Measurements from ENCODE around the gene MNT.

Gene MNT

DNA sequence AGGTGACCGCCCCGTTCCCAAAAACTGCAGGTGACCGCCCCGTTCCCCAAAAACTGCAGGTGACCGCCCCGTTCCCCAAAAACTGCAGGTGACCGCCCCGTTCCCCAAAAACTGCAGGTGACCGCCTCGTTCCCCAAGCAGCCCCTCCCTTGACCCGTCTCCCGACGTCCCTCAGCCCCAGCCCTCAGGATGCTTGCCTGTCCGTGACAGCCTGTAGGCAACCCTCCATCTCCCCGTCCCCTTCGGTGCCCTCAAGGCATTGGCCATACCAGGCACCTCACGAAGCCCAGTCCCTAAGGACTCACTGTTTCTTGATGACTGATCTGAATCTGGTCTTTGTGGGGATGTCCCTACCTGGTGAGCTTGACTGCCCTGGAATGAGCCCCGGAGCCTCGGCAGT is 38.4 kb downstream of the MNT start:
- no peak for DNase-seq

DNA sequence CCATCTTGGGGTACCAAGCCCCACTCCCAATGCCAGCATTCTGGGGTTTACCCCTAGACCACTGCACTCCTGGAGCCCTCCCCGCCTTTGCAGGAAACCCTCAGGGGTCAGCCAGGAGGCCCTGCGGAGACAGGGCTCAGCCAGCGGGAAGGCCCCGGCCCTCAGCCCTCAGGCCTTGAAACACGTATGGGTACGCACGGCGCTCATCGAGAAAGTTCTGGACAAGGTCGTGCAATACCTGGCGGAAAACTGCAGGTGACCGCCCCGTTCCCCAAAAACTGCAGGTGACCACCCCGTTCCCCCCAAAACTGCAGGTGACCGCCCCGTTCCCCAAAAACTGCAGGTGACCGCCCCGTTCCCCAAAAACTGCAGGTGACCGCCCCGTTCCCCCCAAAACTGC is 38.8 kb downstream of the MNT start:
- no peak for DNase-seq

DNA sequence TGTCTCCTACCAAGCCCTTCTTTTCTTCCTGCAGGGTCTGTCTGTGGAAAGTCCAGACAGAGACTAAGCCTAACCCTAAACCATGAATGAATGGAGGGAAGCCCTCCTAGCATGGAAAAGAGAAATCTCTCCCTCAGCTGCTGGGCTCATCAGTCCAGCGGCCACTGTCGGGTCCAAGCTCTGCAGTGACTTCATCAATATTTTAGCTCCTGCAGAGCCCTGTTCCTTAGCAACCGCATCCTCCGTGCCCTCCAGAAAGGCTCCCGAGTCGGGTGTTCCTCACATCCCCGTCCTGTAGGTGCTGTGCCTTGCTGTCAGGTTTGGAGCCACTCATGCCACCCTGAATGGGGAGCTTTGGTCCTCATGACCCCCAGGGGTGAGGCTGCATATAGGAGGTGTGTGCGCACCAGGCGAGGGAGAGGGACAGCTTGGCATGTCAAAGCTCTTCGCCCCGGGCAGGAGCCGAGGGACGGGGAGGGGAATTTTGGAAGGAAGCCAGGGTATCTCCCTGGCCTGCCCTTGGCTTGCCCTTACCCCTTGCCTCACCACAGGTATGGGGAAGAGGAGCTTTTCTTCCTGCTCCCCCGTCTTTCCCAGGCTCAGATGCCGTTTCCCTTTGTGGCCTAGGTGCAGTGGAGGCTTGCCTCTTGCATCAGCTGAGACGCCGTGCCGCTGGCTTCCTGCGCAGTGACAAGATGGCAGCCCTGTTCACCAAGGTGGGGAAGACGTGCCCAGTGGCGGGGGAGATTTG is 39.7 kb downstream of the MNT start:
- no peak for DNase-seq

DNA sequence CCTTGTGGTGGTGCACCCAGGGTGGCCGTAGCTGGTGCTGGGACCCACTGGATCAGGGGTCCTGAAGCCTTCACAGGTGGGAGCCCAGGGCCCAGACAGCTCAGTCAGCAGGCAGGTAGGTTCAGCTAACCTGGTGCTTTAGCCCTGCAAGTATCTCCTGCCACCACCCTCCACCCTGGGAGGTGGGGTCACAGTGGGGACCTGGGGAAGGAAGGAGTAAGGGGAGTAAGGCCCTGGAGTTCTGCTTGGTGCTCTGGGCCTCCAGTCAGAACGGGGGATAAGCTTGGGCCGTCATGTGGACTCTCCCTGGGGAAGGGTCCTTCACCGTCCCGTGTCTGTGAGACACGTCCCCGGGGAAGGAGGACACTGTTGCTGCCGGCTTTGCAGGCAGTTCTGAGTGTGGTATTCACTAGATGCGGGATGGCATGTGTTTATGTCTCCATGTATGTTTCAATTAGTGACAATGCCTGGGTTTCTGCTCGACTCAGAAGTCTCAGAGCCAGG is 42.9 kb downstream of the MNT start:
- DNase-seq = no peak

DNA sequence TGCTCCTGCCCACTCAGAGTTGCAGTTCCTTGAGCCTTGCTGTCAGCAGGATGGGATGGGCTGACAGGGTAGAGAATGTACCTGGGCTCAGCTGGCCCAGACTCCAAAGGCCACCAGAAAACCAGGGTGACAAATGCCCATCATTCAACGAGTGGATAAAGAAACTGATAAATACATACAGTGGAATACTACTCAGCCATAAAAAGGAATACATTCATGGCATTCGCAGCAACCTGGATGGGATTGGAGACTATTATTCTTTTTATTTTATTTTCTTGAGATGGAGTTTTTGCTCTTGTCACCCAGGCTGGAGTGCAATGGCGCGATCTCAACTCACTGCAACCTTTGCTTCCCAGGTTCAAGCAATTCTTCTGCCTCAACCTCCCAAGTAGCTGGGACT is 43.6 kb downstream of the MNT start:
- DNase-seq = no peak

DNA sequence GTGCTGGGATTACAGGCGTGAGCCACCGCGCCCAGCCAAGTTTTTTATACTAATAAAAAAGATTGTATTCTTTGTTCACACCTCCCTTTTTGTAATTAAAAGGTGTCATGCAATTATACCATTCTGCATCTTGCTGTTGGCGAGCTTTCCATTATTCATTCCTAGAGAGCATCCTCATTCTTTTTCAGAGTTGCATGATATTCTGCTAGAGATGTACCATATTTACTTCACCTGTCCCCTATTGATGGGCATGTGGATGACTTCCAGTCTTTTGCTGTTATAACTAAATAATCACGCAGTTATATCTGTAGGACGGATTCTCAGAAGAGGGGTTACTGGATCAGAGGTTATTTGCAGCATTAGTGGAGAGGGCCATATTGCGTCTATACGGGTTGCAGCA is 46.5 kb downstream of the MNT start:
- DNase-seq = no peak

DNA sequence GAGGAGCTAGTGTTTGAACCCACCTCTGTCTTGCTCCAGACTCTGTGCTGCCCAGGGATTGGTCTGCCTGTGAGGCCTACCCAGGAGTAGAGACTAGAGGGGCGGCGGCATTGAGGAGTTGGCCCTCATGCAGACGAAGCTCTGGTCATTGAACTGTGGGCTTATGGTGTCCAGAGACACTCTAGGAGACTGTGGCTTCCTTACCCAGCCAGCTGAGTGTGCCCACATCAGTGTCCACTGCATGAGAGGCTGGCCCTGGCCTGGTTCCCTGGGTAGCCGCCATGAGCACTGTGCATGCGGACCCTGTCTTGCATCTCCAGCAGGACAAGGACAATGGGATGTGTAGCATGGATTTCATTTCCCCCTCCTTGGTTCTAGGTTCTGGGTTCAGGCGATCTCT is 49.6 kb downstream of the MNT start:
- DNase-seq = no peak

DNA sequence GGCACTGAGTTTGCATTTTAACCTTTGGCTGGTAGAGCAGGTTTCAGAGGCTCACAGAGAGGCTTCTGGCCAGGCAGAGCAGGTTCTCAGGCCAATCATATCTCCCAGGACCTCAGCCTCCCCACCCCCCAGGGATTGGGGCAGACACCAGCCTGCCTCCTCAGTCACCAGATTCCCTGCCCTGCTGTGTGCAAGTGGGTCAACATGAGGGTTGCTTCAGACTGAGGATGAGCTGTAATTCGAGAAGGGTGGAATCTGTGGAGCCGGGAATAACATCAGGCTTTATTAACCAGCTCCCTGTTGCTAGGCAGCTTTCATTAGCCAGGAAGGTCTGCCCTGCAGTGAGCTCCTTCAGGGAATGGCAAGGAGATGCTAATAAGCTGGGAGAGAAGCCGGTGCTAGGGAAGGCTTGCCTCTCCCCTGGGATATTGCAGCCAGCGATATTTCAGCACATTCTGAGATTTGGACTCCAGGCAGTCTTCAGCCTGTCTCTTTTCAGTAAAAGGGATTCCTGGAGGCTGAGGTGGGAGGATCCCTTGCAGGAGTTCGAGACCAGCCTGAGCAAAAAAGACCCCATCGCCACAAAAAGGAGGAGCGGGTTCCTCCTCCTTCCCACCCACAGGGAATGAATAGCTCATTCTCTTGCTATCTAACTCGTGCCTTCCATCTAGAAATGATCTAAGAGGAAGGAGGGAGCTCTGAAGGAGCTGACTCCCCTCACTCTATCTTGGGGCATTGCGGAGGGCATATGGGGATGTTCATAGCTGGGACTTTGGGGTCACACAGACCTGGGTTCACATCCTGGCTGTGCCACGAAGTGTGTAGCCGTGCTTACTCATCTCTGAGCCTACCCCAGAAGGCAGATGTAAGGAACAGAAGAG is 52.8 kb downstream of the MNT start:
- no peak for DNase-seq

DNA sequence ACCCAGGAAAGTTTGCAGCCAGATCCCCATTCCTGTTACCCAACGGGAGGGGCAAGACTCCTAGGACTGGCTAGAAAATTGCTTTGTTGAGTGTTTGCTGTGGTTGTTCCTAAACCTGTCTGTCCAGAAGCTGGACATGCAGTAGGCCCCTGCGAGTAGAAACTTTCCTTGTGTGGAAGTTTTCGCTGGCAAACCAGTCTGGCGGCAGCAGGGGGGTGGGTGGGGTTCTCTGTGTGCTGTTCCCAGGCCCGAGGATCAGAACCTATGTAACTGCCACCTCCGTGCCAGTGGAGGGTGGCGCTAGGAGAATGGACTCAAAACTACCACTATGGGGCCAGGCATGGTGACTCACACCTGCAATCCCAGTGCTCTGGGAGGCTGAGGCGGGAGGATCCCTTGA is 54.4 kb downstream of the MNT start:
- no peak for DNase-seq

DNA sequence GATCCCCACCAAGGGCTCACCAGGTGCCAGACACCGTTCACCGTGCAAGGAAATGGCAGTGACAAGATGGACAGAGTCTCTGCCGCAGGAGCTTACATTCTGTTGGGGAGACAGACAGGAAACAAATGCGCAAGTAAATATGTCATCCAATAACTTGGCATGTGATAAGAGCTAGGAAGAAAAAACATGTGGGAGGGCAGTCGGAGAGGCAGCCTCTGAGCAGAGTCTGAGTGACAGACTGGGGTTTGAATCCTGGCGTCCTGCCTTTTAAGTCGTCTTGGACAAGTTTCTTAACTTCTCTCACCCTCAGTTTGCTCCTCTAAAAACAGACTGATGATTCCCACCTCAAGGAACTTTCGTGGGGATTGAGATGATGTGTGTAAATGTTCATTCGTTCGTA is 56.3 kb downstream of the MNT start:
- DNase-seq = no peak

DNA sequence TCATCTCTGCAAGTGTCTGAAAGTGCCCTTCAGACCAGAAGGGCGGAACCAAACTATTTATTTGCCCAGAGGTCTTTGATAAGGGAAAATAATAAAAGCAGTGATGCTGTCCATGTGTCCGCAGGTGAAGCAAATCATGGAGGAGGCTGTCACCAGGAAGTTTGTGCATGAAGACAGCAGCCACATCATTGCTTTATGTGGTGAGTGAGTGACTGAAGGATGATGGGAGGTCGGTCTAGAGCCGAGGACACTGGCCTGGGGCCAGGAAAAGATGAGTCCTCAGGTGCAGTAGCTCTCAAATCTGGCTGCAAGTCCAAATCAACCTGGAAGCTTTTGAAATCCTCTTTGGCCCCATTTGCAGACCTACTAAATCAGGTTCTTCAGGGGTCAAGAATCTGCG is 57.4 kb downstream of the MNT start:
- no peak for DNase-seq

DNA sequence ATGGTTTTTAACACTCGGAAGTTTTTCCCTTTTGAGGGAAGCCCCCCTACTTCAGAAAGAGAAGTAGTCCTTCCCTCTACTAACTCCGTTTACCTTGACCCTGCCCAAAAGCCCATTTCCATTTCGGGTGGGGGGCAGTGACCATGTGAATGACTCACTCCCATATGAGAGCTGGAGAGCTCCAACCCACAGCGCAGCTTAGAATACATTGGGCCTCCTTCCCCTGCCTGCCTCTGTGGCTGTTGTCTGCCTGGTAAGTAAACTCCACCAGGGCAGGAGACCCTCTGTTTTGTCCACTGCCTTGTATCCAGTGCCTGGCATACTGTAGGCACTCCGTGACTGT is 62.6 kb downstream of the MNT start:
- DNase-seq = no peak

DNA sequence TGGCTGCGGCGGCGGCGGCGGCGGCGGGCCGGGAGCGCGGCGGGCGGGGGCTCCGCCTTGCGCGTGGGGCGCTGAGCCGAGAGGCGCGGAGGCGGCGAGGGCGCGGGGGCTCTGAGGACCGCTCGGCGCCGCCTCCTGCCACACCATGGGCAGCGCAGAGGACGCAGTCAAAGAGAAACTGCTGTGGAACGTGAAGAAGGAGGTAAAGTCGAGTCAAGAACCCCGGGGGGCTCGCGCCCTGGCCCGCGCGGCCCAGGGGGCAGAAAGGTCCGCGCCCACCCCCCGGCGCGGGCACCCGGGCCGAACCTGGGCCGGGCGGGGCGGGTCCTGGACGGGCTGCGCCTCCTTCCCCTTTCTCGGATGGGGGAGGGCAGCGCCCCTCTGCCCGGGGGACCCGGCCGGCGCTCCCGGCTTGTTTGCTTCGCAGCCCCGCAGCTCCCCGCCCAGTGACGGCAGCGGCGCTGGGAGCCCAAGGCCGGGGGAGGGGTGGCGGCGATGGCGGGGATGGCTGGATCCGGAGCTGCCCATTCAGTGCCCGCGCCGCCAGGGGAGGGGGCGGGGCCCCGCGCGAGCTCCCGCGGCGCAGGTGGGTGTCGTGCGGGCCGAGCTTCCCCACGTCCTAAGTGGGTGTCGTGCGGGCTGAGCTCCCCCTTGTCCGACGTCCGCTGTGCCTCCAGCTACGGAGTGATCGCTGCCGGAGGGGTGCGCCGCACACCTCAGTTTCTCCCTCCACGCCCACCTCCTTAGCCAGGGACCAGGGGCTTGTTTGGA is 63.1 kb downstream of the MNT start:
- DNase-seq = peak; percentile 57

DNA sequence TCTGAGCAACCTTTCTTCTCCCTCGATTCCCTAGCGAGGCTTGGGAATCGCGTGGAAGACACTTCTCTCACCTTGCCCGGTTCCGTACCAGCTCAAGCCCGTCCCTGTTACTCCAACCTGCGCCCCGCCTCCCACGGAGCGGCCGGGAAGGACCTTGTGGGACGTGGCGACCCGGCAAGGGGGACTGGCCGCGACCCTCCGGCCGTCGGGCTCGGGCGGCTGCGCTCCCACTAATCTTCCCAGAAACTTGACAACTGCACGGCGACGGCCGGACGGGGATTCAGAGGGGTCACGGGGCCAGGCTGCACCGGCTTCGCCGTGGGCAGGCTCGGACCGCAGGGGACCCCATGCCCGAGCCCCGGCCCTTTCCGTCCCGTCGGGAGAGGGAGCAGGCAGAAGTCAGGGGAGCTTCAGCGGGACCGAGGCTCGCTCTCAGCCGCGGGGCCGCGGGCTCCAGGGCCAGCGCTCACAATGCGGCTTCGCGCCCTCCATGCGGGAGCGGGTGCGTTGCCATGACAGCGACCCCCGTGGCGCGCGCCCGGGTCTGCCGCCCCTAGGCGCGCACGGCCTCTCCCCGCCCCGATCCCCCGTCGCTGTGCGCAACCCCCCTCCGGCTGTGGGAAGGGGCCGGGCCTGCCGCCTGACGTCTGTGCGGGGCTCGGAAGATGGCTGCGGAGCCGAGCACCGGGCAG is 63.9 kb downstream of the MNT start, which contains the start of gene SGSM2:
SGSM2 (plus strand) TSS at position 650 of the 692 bp plus-strand sequence. CDS start 188 bp downstream, outside the sequence.
- peak; percentile 78 for DNase-seq

DNA sequence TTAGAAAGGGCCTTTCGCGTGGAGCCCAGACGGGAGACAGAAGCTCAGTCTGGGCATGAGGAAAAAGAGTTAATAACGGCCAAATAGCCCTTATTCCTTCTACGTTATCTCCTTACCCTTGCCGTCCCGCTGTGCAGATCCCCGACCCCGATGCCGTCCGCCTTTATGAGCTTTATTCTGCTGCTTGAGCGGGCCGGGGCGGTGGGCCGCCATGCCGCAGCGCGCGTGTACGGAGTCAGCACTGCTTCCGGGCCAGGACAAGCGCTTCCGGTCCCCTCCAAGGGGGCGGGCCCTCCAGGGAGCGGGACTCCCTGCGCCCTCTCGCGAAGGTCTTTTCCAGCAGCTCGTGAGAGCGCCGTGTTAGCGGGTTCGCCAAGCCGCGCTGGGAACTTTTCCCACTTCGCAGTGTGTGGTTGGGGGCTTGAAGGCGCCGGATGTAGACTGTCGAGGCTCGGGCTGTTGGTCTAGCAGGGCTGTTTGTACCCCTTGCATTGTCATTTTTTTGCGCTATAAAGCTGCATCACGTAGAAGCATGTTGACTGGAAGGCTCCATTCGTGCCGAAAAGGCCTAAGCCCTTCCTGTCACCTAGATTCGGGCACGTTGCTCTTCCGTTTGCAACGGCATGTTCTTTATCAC is 64.5 kb downstream of the MNT start, which contains the start of gene TSR1:
TSR1 (minus strand) TSS at position 243 of the 637 bp plus-strand sequence; CDS start at position 213, 30 bp downstream.
- DNase-seq = peak; percentile 86

DNA sequence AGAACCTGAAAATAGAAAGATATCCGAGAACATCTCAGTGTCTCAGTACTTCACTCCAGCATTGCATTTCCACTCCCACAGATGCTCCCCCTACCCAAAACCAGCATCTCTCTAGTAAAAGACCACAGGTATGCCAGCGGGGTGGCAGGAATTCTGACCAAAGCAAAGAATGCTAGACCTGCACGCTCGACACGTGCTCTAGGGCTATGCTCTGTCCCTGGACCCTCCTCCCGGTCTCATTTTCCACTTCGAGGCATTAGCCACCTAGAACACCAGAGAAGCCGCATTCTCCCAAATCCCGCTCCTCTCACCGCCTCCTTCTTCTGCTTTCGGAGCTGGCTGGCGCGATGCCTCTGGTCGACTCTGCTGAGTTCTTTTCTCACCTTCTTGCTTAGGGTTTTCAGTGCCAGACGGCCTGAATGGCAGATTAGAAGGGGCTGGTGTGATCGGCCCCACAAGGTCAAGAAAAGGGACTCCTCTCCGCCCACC is 65.1 kb downstream of the MNT start:
- no peak for DNase-seq
